ENCODE data around the gene ALPK1.

- TF ChIP-seq MYNN (tag by site-specific recombination; IDR thresholded peaks at IDR 0.05; ENCODE audit: borderline replicate concordance) (no peak), PBX3 (CRISPR knock-in tag; IDR thresholded peaks at IDR 0.05) (no peak), ZNF501 (tag by site-specific recombination; IDR thresholded peaks at IDR 0.05) (no peak), CTCF (tag by site-specific recombination; IDR thresholded peaks at IDR 0.05) (no peak), REST (tag by site-specific recombination; IDR thresholded peaks at IDR 0.05) (no peak), ATF2 (tag by site-specific recombination; IDR thresholded peaks at IDR 0.05; ENCODE audit: low read depth) (no peak), ZSCAN23 (tag by site-specific recombination; IDR thresholded peaks at IDR 0.05) (no peak), ZNF24 (tag by site-specific recombination; IDR thresholded peaks at IDR 0.05) (no peak), ZNF596 (tag by site-specific recombination; IDR thresholded peaks at IDR 0.05) (no peak)
These were observed 58.5 kb downstream of the ALPK1 start for GRCh38 chr4:112355662-112356061.
